ENCODE results near the gene IREB2. TPM values are rescaled to one million over a fixed set of nuclear protein-coding genes. Genes with fewer than 3 reads are reported as not detected.

The IREB2 gene
- total RNA-seq, 1 experiment from 2014 or later = 6.5 TPM

GRCh38 chr15:78421238-78421965 is 16.6 kb upstream of the IREB2 start:
- H3F3A ChIP-seq (ENCODE audit: low read length, unreplicated experiment) = no peaks in the 10 kb centered on the region
- peaks cover 4% of the 10 kb centered on the region; the same call in 1 of the 2 replicates for H3K4me1 ChIP-seq (ENCODE audit: insufficient read depth, low read length)
- no peaks in the 10 kb centered on the region for H3K9me2 ChIP-seq (replicated peaks; ENCODE audit: low read length)
- H3K36me3 ChIP-seq (ENCODE audit: low read depth, low read length) = no peaks in the 10 kb centered on the region
- intact Hi-C loops (cut with micrococcal nuclease) = no loop called here
- TF ChIP-seq CTCF (conservative IDR thresholded peaks at IDR 0.05; ENCODE audit: low read depth, low read length) (no peak), EZH2phosphoT487 (IDR thresholded peaks at IDR 0.05; ENCODE audit: borderline replicate concordance, low read length) (no peak), EZH2 (IDR thresholded peaks at IDR 0.05; ENCODE audit: low read length, unreplicated experiment) (no peak)
- BruUV-seq (replicated peaks) = no TSS peak
- H2AFZ ChIP-seq (ENCODE audit: low read length) = no peak overlapping the region
- no peak for ATAC-seq
- POLR2A ChIA-PET (ENCODE audit: unreplicated experiment) = no interaction called here
- no peaks in the 10 kb centered on the region for H3K79me2 ChIP-seq (ENCODE audit: low read length)
- no peaks in the 10 kb centered on the region for H4K20me1 ChIP-seq (ENCODE audit: low read length)
- CTCF ChIA-PET = no interaction called here
- no peak overlapping the region for H3K27ac ChIP-seq (ENCODE audit: low read length)
- no peak overlapping the region for H3K9ac ChIP-seq (ENCODE audit: low read length)
- H3K4me3 ChIP-seq (ENCODE audit: low read length) = no peak overlapping the region
- H3K4me2 ChIP-seq (ENCODE audit: low read length) = no peak overlapping the region
- H3K27me3 ChIP-seq (ENCODE audit: low read length) = no peaks in the 10 kb centered on the region
- H3K9me3 ChIP-seq (ENCODE audit: low read length) = no peaks in the 10 kb centered on the region
- DNase-seq = no peak

GRCh38 chr15:78422571-78423340 is 15.3 kb upstream of the IREB2 start:
- no peaks in the 10 kb centered on the region for H3K27me3 ChIP-seq (ENCODE audit: low read length)
- H3K27ac ChIP-seq (ENCODE audit: low read length) = no peak overlapping the region
- no TSS peak for BruUV-seq (replicated peaks)
- no peak overlapping the region for H3K4me3 ChIP-seq (ENCODE audit: low read length)
- H3K9ac ChIP-seq (ENCODE audit: low read length) = no peak overlapping the region
- TF ChIP-seq EZH2 (IDR thresholded peaks at IDR 0.05; ENCODE audit: low read length, unreplicated experiment) (no peak), CTCF (conservative IDR thresholded peaks at IDR 0.05; ENCODE audit: low read depth, low read length) (peak; percentile 91), EZH2phosphoT487 (IDR thresholded peaks at IDR 0.05; ENCODE audit: borderline replicate concordance, low read length) (no peak)
- DNase-seq (peak; percentile 69), ATAC-seq (peak; percentile 53)
- no peaks in the 10 kb centered on the region for H3F3A ChIP-seq (ENCODE audit: low read length, unreplicated experiment)
- ChIA-PET CTCF (interaction anchor here (0.6 to 1.5 kb wide), 5 partner anchors 15 to 123 kb away, joined by 3 read pairs; partner anchors contain the start of gene SKIC8), POLR2A (ENCODE audit: unreplicated experiment) (no interaction called here)
- no peaks in the 10 kb centered on the region for H3K9me2 ChIP-seq (replicated peaks; ENCODE audit: low read length)
- H3K9me3 ChIP-seq (ENCODE audit: low read length) = no peaks in the 10 kb centered on the region
- H3K36me3 ChIP-seq (ENCODE audit: low read depth, low read length) = no peaks in the 10 kb centered on the region
- no peaks in the 10 kb centered on the region for H4K20me1 ChIP-seq (ENCODE audit: low read length)
- peaks cover 4% of the 10 kb centered on the region; the same call in 1 of the 2 replicates for H3K4me1 ChIP-seq (ENCODE audit: insufficient read depth, low read length)
- no peak overlapping the region for H3K4me2 ChIP-seq (ENCODE audit: low read length)
- intact Hi-C loops (cut with micrococcal nuclease) = loop anchor here (2.0 kb wide), 1 partner anchor 114 kb away; no protein-coding TSS in a partner anchor
- H2AFZ ChIP-seq (ENCODE audit: low read length) = no peak overlapping the region
- H3K79me2 ChIP-seq (ENCODE audit: low read length) = no peaks in the 10 kb centered on the region
